Nephron progenitor cell (in vitro differentiated cells): ENCODE measurements around the gene LONRF3.

ENCODE experiments used
- DNase-seq: peaks from one replicate; pipeline ENCODE4 v3.0.0; 2021
- H3K27ac Mint-ChIP-seq: 2 replicates; pipeline ENCODE4 v1.8.0; 2021; ENCODE audit warnings: mild to moderate bottlenecking, moderate library complexity, mixed read lengths
- H3K27me3 Mint-ChIP-seq: 2 replicates; pipeline ENCODE4 v1.8.0; 2021; ENCODE audit warnings: mild to moderate bottlenecking, low read depth, mixed read lengths; ENCODE audit not compliant: poor library complexity
- H3K36me3 Mint-ChIP-seq: 2 replicates; pipeline ENCODE4 v1.8.0; 2021; ENCODE audit warnings: low read depth, mixed read lengths
- H3K4me1 Mint-ChIP-seq: 2 replicates; pipeline ENCODE4 v1.8.0; 2021; ENCODE audit warnings: mixed read lengths
- H3K4me3 Mint-ChIP-seq: 2 replicates; pipeline ENCODE4 v1.8.0; 2021; ENCODE audit warnings: mild to moderate bottlenecking, moderate library complexity, mixed read lengths
- H3K9me3 Mint-ChIP-seq: 2 replicates; pipeline ENCODE4 v1.8.0; 2021; ENCODE audit warnings: mild to moderate bottlenecking, moderate library complexity, mixed read lengths
- TF ChIP-seq, protein P1 (sequence below): fragments of 200-600 bp; sonication (generic); IDR thresholded peaks from 2 replicates; pipeline ENCODE4 v1.5.0; 2021; ENCODE audit warnings: antibody characterized with exemption

LONRF3 gene

DNA sequence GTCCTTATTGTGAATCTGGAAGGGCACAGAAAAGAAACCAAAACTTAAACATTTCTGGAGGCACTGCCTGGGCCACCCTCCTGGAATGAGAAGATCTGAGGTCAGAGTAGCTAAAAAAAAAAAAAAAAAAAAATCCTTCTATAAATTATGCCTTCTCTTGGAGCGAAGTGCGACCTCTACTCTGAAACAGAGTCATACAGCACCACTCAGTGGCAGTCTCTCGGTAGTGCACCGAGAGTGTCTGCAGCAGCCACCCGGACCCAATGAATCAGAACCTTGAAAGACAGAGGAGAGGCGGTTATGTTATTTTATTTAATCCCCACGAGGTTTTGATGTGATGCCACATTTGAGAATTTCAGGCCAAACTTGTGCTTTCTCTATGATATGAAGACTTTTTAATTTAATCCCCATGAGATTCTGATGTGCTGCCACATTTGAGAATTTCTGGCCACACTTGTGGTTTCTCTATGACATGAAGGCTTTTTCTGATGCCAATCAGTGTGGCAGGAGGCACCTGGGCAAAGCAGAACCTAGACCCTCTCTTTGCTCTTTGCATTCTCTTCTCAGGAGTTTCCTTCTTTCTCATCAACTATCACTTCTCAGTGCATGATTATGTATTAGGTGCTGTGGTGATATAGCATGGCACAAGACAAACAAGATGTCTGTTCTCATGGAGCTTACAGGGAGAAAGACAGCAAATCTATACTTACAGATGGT is 92.8 kb downstream of the LONRF3 start:
- peaks cover 14% of the 10 kb centered on the region for H3K4me1 Mint-ChIP-seq
- H3K36me3 Mint-ChIP-seq = no peaks in the 10 kb centered on the region
- DNase-seq = peak; percentile 58
- H3K9me3 Mint-ChIP-seq = peaks cover 26% of the 10 kb centered on the region
- no peak overlapping the region for H3K27ac Mint-ChIP-seq
- no peaks in the 10 kb centered on the region for H3K27me3 Mint-ChIP-seq
- H3K4me3 Mint-ChIP-seq = no peak overlapping the region
- TF ChIP-seq, protein P1, sequence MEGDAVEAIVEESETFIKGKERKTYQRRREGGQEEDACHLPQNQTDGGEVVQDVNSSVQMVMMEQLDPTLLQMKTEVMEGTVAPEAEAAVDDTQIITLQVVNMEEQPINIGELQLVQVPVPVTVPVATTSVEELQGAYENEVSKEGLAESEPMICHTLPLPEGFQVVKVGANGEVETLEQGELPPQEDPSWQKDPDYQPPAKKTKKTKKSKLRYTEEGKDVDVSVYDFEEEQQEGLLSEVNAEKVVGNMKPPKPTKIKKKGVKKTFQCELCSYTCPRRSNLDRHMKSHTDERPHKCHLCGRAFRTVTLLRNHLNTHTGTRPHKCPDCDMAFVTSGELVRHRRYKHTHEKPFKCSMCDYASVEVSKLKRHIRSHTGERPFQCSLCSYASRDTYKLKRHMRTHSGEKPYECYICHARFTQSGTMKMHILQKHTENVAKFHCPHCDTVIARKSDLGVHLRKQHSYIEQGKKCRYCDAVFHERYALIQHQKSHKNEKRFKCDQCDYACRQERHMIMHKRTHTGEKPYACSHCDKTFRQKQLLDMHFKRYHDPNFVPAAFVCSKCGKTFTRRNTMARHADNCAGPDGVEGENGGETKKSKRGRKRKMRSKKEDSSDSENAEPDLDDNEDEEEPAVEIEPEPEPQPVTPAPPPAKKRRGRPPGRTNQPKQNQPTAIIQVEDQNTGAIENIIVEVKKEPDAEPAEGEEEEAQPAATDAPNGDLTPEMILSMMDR = peak; percentile 52
